K562 (cell line): ENCODE data around the gene BCL2L12. TPM values are rescaled to one million over a fixed set of nuclear protein-coding genes. Genes with fewer than 3 reads are reported as not detected.

ENCODE experiments used
- BRD4 ChIP-seq: fragments of 200-600 bp; sonication (generic); IDR thresholded peaks from 2 replicates; pipeline ENCODE4 v1.6.1; 2017; ENCODE audit warnings: inconsistent platforms
- CBX8 ChIP-seq: fragments of 200-600 bp; sonication (generic); IDR thresholded peaks from 2 replicates; pipeline ENCODE4 v1.6.1; 2012; ENCODE audit warnings: borderline replicate concordance, mixed run types, low read depth, mild to moderate bottlenecking, moderate library complexity, mixed read lengths, low read length, control low read depth, inconsistent platforms; ENCODE audit not compliant: poor library complexity, severe bottlenecking; ENCODE audit errors: extremely low read depth
- KLF16 ChIP-seq: IDR thresholded peaks from 2 replicates; pipeline ENCODE4 v1.6.1; 2016; ENCODE audit warnings: antibody characterized with exemption
- NELFE ChIP-seq: IDR thresholded peaks from 2 replicates; pipeline ENCODE4 v1.6.1; 2011; ENCODE audit warnings: mild to moderate bottlenecking; ENCODE audit not compliant: insufficient read depth, insufficient read length
- ZNF133 ChIP-seq: fragments of 250-450 bp; sonication (Bioruptor Pico); IDR thresholded peaks from 2 replicates; pipeline ENCODE4 v1.4.0; 2020; ENCODE audit warnings: mild to moderate bottlenecking
- ZNF140 ChIP-seq: fragments of 250-450 bp; sonication (Bioruptor Pico); IDR thresholded peaks from 2 replicates; pipeline ENCODE4 v1.8.0; 2021; ENCODE audit warnings: moderate library complexity, mild to moderate bottlenecking, inconsistent platforms
- ZNF146 ChIP-seq: IDR thresholded peaks from one replicate; pipeline ENCODE4 v1.6.1; 2018; ENCODE audit warnings: missing compliant biosample characterization; ENCODE audit not compliant: unreplicated experiment
- ZNF551 ChIP-seq: fragments of 250-450 bp; sonication (Bioruptor Pico); IDR thresholded peaks from 2 replicates; pipeline ENCODE4 v1.5.0; 2021; ENCODE audit warnings: mild to moderate bottlenecking, moderate library complexity
- ZNF699 ChIP-seq: fragments of 250-450 bp; sonication (Bioruptor Pico); IDR thresholded peaks from 2 replicates; pipeline ENCODE4 v1.8.0; 2021; ENCODE audit warnings: mild to moderate bottlenecking, moderate library complexity; ENCODE audit not compliant: insufficient replicate concordance
- polyA plus RNA-seq, 8 experiments: library from polyadenylated mRNA; depleted of rRNA in 4 of 8; stranded (reverse) in 5 of 8; unstranded in 3 of 8; fragments of >200 nt; fragmentation: Nextera tagmentation in 2 of 8; fragmentation: Illumina TruSeq in 1 of 8; extraction: Ambion mirVana in 2 of 8; extraction: Trizol in 1 of 8; gene quantifications; 2 replicates each; pipeline versions ENCODE4 v1.2.1 to v1.2.3, GENCODE V29; 2011 to 2014; ENCODE audit warnings: inconsistent platforms in 1 of 8, missing spikeins in 1 of 8
- total RNA-seq, 7 experiments: library from RNA; depleted of rRNA in 6 of 7; stranded (reverse); fragments of >200 nt in 6 of 7; fragmentation: Illumina TruSeq in 2 of 7; extraction: Trizol in 2 of 7; gene quantifications; 2 replicates each; pipeline versions ENCODE4 v1.2.1 to v1.2.3, GENCODE V29; 2011 to 2021; ENCODE audit warnings: low replicate concordance in 1 of 7
- TF ChIP-seq, protein P1 (sequence below): fragments of 250-450 bp; sonication (Bioruptor Pico); IDR thresholded peaks from 2 replicates; pipeline ENCODE4 v1.4.0; 2020; ENCODE audit warnings: mild to moderate bottlenecking, moderate library complexity, borderline replicate concordance
- TF ChIP-seq, protein P2 (sequence below): fragments of 450-650 bp; IDR thresholded peaks from 2 replicates; pipeline ENCODE4 v1.6.1; 2016; ENCODE audit warnings: mild to moderate bottlenecking, moderate library complexity
- TF ChIP-seq, protein P3 (sequence below): sonication (generic); formaldehyde crosslinking; IDR thresholded peaks from 2 replicates; pipeline ENCODE4 v1.8.1; 2022; ENCODE audit warnings: missing genetic modification reagents

The BCL2L12 gene
- total and polyA plus RNA-seq, 9 of the 15 experiments (the other 6 are each of a cell fraction or from before 2014, with no cell fraction given): 7.4 to 263 (median 81.2) TPM

GRCh38 chr19:49665351-49666119, at the start of gene BCL2L12, which contains the start of gene IRF3 (continued):
- TF ChIP-seq, protein P1, sequence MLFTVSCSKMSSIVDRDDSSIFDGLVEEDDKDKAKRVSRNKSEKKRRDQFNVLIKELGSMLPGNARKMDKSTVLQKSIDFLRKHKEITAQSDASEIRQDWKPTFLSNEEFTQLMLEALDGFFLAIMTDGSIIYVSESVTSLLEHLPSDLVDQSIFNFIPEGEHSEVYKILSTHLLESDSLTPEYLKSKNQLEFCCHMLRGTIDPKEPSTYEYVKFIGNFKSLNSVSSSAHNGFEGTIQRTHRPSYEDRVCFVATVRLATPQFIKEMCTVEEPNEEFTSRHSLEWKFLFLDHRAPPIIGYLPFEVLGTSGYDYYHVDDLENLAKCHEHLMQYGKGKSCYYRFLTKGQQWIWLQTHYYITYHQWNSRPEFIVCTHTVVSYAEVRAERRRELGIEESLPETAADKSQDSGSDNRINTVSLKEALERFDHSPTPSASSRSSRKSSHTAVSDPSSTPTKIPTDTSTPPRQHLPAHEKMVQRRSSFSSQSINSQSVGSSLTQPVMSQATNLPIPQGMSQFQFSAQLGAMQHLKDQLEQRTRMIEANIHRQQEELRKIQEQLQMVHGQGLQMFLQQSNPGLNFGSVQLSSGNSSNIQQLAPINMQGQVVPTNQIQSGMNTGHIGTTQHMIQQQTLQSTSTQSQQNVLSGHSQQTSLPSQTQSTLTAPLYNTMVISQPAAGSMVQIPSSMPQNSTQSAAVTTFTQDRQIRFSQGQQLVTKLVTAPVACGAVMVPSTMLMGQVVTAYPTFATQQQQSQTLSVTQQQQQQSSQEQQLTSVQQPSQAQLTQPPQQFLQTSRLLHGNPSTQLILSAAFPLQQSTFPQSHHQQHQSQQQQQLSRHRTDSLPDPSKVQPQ (CRISPR knock-in tag): no peak
- no peak for TF ChIP-seq ZNF133 (CRISPR knock-in tag)
- TF ChIP-seq, protein P2, sequence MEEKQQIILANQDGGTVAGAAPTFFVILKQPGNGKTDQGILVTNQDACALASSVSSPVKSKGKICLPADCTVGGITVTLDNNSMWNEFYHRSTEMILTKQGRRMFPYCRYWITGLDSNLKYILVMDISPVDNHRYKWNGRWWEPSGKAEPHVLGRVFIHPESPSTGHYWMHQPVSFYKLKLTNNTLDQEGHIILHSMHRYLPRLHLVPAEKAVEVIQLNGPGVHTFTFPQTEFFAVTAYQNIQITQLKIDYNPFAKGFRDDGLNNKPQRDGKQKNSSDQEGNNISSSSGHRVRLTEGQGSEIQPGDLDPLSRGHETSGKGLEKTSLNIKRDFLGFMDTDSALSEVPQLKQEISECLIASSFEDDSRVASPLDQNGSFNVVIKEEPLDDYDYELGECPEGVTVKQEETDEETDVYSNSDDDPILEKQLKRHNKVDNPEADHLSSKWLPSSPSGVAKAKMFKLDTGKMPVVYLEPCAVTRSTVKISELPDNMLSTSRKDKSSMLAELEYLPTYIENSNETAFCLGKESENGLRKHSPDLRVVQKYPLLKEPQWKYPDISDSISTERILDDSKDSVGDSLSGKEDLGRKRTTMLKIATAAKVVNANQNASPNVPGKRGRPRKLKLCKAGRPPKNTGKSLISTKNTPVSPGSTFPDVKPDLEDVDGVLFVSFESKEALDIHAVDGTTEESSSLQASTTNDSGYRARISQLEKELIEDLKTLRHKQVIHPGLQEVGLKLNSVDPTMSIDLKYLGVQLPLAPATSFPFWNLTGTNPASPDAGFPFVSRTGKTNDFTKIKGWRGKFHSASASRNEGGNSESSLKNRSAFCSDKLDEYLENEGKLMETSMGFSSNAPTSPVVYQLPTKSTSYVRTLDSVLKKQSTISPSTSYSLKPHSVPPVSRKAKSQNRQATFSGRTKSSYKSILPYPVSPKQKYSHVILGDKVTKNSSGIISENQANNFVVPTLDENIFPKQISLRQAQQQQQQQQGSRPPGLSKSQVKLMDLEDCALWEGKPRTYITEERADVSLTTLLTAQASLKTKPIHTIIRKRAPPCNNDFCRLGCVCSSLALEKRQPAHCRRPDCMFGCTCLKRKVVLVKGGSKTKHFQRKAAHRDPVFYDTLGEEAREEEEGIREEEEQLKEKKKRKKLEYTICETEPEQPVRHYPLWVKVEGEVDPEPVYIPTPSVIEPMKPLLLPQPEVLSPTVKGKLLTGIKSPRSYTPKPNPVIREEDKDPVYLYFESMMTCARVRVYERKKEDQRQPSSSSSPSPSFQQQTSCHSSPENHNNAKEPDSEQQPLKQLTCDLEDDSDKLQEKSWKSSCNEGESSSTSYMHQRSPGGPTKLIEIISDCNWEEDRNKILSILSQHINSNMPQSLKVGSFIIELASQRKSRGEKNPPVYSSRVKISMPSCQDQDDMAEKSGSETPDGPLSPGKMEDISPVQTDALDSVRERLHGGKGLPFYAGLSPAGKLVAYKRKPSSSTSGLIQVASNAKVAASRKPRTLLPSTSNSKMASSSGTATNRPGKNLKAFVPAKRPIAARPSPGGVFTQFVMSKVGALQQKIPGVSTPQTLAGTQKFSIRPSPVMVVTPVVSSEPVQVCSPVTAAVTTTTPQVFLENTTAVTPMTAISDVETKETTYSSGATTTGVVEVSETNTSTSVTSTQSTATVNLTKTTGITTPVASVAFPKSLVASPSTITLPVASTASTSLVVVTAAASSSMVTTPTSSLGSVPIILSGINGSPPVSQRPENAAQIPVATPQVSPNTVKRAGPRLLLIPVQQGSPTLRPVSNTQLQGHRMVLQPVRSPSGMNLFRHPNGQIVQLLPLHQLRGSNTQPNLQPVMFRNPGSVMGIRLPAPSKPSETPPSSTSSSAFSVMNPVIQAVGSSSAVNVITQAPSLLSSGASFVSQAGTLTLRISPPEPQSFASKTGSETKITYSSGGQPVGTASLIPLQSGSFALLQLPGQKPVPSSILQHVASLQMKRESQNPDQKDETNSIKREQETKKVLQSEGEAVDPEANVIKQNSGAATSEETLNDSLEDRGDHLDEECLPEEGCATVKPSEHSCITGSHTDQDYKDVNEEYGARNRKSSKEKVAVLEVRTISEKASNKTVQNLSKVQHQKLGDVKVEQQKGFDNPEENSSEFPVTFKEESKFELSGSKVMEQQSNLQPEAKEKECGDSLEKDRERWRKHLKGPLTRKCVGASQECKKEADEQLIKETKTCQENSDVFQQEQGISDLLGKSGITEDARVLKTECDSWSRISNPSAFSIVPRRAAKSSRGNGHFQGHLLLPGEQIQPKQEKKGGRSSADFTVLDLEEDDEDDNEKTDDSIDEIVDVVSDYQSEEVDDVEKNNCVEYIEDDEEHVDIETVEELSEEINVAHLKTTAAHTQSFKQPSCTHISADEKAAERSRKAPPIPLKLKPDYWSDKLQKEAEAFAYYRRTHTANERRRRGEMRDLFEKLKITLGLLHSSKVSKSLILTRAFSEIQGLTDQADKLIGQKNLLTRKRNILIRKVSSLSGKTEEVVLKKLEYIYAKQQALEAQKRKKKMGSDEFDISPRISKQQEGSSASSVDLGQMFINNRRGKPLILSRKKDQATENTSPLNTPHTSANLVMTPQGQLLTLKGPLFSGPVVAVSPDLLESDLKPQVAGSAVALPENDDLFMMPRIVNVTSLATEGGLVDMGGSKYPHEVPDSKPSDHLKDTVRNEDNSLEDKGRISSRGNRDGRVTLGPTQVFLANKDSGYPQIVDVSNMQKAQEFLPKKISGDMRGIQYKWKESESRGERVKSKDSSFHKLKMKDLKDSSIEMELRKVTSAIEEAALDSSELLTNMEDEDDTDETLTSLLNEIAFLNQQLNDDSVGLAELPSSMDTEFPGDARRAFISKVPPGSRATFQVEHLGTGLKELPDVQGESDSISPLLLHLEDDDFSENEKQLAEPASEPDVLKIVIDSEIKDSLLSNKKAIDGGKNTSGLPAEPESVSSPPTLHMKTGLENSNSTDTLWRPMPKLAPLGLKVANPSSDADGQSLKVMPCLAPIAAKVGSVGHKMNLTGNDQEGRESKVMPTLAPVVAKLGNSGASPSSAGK: no peak
- TF ChIP-seq ZNF146 (CRISPR knock-in tag): no peak
- TF ChIP-seq ZNF551 (CRISPR knock-in tag): no peak
- no peak for TF ChIP-seq ZNF140
- no peak for TF ChIP-seq KLF16
- TF ChIP-seq, protein P3, sequence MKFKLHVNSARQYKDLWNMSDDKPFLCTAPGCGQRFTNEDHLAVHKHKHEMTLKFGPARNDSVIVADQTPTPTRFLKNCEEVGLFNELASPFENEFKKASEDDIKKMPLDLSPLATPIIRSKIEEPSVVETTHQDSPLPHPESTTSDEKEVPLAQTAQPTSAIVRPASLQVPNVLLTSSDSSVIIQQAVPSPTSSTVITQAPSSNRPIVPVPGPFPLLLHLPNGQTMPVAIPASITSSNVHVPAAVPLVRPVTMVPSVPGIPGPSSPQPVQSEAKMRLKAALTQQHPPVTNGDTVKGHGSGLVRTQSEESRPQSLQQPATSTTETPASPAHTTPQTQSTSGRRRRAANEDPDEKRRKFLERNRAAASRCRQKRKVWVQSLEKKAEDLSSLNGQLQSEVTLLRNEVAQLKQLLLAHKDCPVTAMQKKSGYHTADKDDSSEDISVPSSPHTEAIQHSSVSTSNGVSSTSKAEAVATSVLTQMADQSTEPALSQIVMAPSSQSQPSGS (CRISPR knock-in tag): no peak
- TF ChIP-seq NELFE: no peak
- TF ChIP-seq ZNF699: no peak
- no peak for TF ChIP-seq CBX8
- TF ChIP-seq BRD4: no peak
